HG03135 (cell line): ENCODE results near the gene TLE1.

ENCODE experiments used
- ATAC-seq: cut with Tn5 transposase; IDR thresholded peaks from one replicate; pipeline ENCODE4 v1.9.1; 2021; ENCODE audit warnings: mild to moderate bottlenecking, moderate library complexity; ENCODE audit not compliant: unreplicated experiment

Gene TLE1

DNA sequence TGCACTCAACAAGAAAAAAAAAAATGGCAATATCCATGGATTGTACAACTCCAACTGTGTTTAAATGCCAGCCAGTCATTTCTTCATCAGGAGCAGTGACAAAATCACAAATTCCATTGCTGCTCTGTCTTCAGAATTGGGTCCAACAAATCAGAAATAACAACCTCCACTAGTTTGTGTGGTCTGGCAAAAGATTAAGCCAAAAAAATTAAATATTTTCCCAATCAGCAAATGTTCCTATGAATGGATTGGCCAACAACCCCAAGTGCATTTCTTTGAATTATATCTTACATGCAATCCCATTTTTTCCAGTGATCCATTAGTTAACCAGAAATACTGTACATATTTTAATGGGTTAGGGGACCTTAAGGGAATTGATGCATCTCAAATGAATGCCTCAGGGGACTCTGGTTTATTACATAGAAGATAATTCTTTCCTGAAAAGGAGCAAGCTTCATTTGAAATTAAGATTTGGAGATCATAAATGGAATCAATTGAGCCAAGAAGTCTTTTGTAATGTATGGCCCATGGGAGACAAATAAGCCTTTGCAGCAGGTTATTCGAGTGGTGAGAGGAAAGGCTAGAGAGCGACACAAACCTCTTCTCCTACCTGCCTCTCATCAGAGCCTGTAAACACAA is 131.8 kb downstream of the TLE1 start:
- no peak for ATAC-seq

DNA sequence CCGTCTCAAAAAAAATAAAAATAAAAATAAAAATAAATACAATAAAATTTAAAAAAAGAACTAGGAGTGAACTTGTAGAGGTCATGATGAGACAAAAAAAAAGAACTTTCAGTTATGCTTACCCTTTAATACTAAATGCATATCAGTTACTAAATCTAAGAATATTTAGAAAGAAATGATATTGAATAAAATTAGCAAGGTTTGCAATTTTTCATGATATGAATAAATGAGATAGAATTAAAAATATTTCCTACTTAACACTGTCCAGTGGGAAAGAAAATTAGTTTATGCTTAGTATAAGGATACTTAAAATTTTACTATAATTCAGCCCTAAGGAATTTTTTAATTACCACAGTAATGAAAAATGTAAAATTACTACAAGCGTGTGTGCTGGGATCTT is 132.4 kb downstream of the TLE1 start:
- no peak for ATAC-seq

DNA sequence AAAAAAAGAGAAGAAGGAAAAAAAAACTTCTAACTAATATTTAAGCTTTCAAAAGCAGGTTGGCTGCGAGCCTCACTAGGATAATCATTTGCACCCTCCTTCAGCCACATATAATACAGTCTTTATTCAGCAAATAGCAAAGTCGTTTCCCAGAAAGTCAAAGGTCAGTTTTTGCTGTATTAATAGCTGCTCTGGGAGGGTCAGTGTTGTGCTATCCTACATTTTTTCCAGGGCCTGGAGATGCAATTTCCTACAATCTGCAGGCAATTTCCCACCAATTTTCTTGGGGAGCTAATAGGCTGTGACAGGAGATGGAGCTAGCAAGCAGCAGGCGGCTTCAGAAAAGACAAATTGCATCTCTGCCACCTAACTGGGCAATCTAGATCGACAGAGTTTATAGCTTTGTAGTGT is 136.8 kb downstream of the TLE1 start:
- no peak for ATAC-seq

DNA sequence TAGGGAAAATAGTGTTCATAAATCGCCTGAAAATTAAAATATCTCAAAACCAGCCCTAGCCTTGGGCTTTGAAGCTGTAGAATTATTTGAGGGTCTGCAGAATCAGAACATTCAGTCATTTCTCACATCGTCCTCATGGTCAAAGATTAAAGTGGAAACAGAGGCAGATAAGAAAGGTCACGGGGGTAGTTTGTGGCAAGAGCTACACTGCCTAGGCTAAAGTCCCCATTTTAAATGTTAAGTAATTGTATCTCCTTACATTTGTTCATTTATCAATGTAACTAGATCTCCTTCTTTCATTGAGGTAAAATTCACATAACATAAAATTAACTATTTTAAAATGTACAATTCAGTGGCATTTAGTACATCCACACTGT is 139.2 kb downstream of the TLE1 start:
- ATAC-seq: no peak

DNA sequence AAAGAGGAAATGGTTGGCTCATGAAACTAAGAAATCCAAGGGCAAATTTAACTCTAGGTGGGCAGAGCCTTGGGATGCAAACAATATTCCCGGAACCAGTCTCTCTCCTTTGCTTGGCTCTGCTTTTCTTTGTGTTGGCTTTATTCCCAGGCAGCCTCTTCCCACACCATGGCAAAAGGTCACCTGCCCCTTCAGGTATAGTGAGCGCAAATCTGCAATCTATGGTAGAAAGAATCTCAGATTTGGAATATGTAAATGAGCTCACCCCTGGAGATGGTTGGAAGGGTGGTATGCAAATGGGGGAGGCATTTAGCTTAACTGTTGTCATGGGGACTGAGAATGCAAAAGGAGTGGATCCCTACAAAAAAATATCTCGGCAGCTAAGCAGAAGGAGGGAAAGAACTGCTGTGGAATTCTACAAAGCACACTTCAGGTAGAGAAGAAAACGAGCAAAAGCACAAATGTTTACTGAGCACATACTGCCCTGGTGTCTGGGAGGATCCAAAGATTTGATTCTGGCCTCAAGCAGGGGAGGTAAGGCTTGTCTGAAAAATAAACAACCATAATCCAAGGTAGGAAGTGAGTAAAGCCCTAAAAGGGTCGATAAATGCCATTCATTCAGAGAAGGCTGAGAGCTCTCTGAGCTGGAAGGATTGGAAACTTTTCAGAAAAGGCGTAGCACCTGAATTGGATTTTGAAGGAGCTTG is 139.7 kb downstream of the TLE1 start:
- ATAC-seq: no peak

DNA sequence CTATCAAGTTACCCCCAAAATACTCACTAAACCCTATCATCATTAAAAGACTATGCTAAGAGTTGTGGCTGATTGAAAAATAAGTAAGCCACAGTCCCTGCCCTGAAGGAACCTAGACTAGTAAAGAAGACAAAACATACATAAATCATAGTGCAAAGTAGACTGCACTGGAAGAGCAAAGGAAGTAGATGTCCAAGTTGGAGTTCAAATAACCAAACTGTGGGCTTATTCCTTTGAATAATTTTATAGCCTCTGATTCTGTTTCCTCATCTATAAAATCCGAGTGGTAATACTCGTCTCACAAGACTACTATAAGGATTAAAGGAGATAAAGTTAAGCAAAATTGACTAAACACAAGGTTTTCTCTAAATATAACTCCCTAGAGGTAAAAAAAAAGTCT is 140.4 kb downstream of the TLE1 start:
- ATAC-seq: no peak

DNA sequence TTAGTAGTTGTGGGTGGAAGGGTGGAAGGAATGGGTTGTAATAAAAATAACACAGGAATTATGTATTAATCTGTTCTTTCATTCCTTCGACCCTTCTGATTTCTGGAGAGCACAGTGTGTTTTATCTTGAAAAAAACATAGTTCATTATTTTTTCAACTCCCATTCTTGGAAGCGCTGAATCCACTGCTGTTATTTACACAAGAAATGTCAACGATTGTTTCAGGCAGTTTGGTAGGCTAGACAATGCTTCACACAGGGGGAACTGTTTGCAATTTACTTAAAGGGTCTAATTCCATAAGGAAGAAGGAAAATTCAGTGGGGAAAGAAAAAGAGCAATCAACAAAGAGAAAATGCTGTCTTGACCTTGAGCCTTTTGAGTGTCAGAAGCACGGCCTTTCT is 142.9 kb downstream of the TLE1 start:
- no peak for ATAC-seq

DNA sequence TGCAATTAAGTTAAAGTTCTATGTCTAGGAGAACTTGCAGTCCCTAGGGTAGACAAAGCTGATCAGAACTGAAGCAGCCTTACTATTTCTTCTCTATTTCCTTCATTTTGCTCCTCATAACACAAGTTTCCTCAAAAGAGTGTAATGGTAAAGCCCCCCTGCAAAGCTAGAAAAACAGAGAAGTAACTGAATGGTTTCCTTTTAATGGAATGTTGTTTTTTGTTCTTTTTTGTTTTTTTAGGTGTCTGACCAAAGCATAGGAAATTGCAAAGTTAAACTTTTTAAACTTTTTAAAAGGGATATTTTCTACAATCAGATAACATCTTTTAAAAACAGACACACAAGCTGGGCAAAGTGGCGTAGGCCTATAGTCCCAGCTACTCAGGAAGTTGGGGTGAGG is 145.7 kb downstream of the TLE1 start:
- no peak for ATAC-seq

DNA sequence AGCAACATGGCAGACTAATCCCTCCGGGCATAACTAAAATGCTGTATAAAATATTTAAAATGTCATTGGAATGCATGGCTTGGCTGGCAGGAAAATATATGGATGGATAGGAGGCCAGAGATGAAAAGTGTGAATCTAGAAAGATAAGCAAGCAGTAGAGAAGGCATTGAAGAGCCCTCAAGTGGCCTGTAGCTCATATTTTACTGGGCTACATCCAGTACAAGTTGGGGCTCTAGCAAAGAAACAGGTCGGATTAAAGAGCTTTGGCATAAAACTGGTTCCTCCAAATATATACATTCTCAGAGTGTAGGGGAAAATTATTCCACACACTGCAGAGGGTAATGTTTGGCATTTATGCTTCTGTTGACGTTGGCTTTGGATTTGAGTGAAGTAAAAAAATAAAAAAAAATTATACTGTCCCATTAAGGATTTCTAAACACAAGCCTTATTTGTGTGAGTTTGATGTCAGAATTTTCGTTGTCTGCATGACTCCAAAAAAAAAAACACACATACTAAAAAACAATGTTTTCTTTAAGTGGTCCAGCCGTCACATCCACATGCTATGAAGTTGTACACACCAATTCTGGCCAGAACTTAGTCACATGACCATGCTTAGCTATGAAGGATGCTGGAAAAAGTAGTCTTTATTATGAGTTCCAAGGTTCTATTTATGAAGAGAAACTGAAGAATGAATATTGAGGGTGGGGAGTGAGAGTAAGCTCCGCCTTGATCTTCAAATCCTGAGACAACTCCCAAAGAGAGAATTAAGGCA is 147.0 kb downstream of the TLE1 start:
- no peak for ATAC-seq

DNA sequence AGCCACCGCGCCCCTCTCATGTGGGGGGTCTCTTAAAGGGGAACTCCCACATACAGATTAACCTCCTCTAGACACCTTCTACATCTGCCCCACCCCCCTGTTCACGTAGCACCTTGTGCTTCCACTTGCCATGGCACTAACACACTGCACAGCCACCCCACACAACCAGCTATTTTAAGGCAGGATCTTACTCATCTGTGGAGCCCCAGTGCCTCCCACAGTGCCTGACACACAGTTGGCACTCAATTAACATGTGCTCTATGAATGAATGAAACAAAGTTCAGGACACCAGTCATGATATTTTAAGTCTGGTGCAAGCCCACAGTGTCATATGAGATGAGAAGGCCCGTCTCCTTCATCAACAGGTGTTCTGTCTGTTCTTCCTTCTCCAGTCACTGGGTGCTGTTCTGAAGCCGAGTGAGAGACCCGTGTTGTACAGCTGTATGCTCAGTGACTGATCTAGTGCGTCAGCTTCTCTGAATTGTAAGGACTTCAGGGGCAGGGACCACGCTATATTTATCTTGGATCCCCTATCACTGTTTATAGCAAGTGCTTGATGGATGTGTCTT is 149.1 kb downstream of the TLE1 start:
- ATAC-seq: no peak

DNA sequence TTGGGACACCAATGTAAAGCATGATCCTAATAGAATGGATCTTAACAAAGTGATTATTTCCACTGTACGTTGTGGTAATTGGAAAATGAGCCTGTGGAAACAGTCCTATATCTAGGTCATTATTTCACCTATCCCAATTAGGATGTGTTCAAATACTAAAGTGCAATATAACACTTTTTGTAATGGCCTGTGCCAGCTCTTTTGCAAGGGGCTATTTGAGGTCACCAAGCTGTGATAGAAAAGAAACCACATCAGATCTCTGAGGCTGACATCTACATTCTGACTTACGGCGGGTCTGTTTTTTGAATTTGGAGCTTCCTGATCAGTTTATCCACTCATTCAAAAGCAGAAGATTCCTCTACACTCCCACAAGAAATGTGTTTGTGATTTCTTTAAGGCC is 150.0 kb downstream of the TLE1 start:
- ATAC-seq: no peak

DNA sequence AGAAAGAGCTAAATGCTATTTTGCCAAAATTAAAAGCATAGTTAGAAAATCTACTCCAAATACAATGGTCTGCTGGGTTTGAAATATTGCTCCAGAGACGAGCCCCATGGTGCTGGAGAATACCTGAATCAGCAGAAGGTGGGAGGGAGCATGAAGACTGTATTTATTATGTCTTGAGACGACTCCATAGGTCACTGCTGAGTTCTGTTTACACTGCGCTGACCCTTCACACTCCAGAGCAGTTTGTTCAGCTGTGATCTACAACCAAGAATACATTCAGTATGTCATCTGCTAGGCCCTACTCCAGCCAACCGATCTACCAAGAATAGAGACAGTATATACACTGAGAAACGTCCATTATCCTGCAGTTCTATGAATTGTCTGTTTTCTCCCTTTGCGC is 150.5 kb downstream of the TLE1 start:
- ATAC-seq: no peak

DNA sequence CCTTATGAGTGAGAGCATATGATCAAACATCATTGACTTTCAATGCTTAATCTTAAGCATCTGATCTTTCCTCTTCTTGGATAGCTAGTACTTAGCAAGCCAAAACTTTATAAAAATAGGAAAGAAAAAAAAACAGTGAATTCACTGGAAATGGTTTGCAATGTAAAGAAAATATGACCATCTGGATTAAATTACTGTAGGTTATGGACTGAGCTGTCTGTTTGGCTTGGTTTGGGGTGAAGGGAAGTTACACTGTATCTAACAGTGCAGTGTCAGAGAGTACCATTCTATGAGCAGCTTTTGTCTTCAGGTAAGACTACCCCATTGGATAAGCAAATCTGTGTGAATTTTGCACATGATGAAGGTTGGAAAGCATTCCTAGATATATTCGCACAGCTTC is 151.4 kb downstream of the TLE1 start:
- no peak for ATAC-seq

DNA sequence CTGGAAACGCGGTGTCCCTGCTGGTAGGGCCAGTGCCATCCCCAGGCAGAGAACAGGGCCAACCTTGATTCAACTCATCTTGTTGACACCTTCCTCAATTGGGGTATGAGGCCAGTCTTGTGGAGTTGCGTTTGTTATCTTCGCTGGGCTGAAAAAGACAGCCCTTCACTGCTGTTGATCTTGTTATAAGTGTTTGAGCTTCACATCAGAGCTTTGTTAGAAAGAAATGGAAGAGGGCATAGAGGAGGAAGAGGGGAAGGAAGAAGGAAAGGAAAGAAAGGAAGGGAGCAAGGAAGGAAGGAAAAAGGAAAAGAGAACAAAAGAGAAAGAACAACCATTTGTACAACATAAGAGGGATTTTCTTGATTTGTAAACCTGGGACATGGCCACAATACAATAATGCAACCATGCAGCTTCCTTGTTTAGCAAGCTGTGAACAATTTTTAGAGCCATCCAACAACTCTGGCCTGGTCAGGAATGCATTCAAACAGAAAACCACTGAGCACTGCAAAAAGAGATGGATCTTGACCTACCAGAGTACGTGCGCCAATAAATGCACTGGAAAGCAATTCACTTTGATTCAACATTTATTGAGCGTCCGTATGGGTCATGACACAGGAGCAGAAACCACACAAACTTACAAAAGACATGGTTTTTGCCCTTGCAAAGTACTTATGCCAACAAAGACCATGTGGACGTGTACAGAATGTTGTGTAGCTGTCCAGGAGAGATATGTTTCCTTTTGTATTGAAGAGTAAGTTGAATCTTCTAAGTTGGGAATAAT is 152.9 kb downstream of the TLE1 start:
- ATAC-seq: no peak

DNA sequence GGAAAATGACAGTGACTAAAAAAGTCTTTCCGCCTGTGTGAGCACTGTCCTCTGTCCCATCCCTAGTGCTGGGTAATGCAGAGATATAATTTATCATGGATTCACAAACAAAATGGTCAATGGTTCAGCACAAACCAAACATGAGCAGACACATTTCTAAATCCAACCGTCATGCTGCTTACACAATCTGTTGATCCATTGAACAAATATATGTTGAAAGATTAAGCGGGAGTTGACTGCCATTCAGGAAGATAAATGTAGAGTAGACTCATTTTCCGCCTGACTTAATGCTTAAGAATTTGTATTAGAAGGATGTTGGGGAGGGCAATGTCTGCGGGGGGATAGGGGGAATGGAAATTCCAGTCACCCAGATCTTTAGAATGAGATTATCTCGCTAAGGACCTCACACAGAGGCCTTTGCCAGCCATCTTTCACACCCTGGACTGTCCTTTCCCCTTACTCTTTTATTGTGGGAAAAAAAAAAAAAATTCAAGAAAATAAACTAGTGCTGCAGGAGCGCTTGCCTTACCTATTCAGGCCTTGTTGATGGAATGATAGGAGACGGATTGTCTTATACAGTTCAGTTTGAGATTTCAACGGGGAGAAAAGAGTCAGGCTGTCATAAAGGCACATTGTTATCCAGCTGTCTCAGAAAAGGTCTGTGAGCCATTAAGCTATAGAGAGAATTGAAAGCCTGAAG is 153.7 kb downstream of the TLE1 start:
- no peak for ATAC-seq

DNA sequence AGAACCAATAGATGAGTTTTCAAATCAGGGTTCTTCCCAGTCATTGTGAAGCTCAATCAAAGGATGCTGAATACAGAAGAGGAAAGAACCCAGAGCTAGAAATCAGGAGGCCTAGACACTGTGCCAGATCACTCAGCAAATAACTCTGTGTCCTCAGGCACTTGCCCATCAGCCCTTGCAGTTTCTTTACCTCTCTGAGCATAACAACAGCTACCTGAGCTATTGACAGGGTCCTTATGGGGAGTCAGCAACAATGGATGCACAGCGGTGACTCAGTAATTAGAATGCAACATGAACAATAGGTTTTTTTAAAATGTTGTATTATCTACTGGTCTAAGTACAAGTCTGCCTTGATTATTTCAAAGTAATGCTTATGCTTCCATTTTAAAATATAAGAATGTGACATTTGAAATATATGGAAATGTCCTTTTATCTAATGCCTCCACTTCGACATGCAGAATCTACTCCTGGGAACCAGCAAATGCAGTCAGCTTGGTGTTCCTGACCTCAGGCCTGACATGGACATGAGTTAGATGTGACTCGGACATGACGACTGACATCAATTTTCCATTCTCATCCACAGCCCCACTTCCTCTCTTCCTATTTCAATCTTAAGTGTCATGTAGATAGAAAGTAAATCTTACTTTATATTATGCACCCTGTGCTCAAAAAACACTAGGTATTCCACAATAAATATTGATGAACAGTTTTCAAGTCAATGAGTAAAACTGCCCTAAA is 155.0 kb downstream of the TLE1 start:
- no peak for ATAC-seq
